GM19099 (cell line): ENCODE measurements around the gene MAPKAPK3.

Source experiments
- POLR2A ChIP-seq: IDR thresholded peaks from 3 replicates; pipeline ENCODE4 v1.6.1; 2011; ENCODE audit warnings: low read depth; ENCODE audit not compliant: insufficient read length; ENCODE audit errors: extremely low read depth

The MAPKAPK3 gene

GRCh38 chr3:50581459-50581842 lies 35.5 kb upstream of the MAPKAPK3 start:
- TF ChIP-seq POLR2A = no peak

- no peak for TF ChIP-seq POLR2A
Measured at GRCh38 chr3:50582083-50582482, 34.9 kb upstream of the MAPKAPK3 start.

GRCh38 chr3:50583897-50584296 lies 33.1 kb upstream of the MAPKAPK3 start:
- no peak for TF ChIP-seq POLR2A

- no peak for TF ChIP-seq POLR2A
Measured at GRCh38 chr3:50584391-50584790, 32.6 kb upstream of the MAPKAPK3 start.

GRCh38 chr3:50585919-50586762 lies 30.8 kb upstream of the MAPKAPK3 start:
- no peak for TF ChIP-seq POLR2A

- TF ChIP-seq POLR2A = no peak
Measured at GRCh38 chr3:50586763-50587070, 30.2 kb upstream of the MAPKAPK3 start.

GRCh38 chr3:50587373-50587772 lies 29.6 kb upstream of the MAPKAPK3 start:
- no peak for TF ChIP-seq POLR2A

- TF ChIP-seq POLR2A = no peak
Measured at GRCh38 chr3:50587806-50588758, 28.9 kb upstream of the MAPKAPK3 start.

- TF ChIP-seq POLR2A = no peak
Measured at GRCh38 chr3:50588759-50589433, 28.1 kb upstream of the MAPKAPK3 start.

GRCh38 chr3:50591196-50591741 lies 25.7 kb upstream of the MAPKAPK3 start:
- TF ChIP-seq POLR2A = no peak

GRCh38 chr3:50592568-50592967 lies 24.4 kb upstream of the MAPKAPK3 start:
- no peak for TF ChIP-seq POLR2A

GRCh38 chr3:50594253-50594785 lies 22.6 kb upstream of the MAPKAPK3 start:
- no peak for TF ChIP-seq POLR2A

- TF ChIP-seq POLR2A = no peak
Measured at GRCh38 chr3:50599115-50599715, 17.7 kb upstream of the MAPKAPK3 start.

- no peak for TF ChIP-seq POLR2A
Measured at GRCh38 chr3:50599716-50600118, 17.2 kb upstream of the MAPKAPK3 start.

GRCh38 chr3:50600141-50600753 lies 16.7 kb upstream of the MAPKAPK3 start:
- TF ChIP-seq POLR2A = no peak
